Suppressor macrophage (primary cell): Measurements from ENCODE around the gene ACO2.
"Not testable (repeated sequence)": the region's sequence is repeated elsewhere in the genome, so short reads cannot be mapped to it uniquely, and the experiment has no call there.

Experiments
- DNase-seq, 4 experiments: peaks; one replicate each; pipeline ENCODE4 v3.0.0-alpha.2; 2020 to 2022

The ACO2 gene

GRCh38 chr22:41543854-41544670, 75.1 kb downstream of the ACO2 start, which contains the start of gene POLR3H:
Gene POLR3H, minus strand, starts transcription at chr22:41544470. Its CDS starts 369 bp downstream, at chr22:41544101.
- peak; percentile 99 to 100 (median 99) for DNase-seq

GRCh38 chr22:41544671-41545476, 76.0 kb downstream of the ACO2 start:
- peak in 1 of 4 experiments; percentile 11 for DNase-seq

DNA sequence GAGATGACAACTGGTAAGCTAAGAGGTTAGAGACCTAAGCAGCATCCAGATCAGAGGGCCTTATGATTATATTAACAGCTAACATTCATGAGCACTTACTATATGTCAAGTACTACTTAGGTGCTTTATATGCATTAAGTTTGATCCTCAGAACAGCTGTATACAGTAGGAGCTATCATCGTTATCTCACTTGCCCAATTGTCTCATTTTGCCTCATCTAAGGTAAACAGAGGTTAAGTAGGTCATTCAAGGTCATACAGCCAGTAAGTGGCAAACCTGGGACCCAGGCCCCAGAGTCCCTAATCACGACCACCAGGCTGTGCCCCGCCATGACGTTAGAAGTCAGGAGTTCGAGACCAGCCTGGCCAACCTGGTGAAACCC, 79.9 kb downstream of the ACO2 start:
- no peak for DNase-seq

GRCh38 chr22:41550952-41551491, 82.1 kb downstream of the ACO2 start:
- DNase-seq: no peak

DNA sequence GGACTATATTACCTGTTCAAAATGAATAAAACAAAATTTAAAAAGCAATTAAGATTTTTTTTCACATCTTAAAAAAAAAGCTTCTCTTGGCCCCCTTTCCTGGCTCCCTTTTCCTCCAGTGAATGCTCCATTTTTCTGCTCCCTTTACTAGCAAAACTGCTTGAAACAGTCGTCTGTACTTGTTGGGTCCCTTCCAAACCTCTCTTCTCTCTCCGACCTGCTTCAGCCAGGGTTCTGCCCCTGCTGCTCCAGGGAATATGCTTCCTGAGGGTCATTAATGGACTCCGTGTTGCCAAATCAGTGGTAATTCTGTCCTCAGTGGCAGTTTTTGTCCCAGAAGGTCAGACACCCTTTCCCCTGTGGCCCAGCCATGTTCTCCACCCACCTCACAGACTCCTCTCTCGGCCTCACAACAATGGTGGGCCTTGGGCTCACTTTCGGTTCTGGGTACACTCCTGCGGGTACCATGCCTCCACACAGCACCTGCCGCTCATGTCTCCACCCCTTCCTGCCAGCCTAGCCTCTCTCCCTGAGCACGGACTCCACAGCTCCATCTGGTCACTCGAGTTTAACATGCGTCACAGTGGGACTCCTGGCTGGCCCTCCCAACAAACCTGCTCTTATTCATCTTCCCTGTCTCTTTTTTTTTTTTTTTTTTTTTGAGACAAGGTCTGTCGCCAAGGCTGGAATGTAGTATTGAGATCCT, 83.1 kb downstream of the ACO2 start:
- DNase-seq: no peak

DNA sequence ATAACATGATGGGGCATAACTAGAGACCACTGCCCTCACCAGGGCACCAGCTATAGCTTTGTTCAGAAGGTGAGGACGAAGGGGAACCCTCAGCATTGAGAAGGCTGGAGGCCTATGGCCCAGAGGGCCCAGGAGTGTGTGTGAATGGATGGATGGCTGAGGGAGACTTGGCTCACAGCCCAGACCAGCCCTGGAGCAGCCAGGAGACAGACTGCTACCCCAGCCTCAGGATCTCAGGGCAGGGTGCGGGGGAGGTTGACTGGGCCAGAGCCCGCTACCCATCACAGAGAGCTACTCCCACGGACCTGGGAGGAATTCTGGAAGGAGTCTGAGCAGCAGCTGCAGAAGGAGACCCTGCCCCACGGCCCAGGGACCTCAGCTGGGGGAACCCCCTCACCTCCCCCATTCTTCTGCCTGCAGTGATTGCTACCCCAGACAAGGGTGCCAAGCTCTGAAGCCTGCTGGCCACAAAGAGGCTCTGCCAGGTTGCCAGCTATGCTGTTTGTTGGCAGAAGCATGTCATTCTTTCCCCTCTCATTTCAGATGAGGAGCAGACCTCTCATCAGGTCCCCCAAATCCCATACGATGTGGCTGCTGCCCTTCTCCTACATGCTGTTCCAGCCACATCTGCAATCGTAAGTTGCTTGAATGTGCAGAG, 86.5 kb downstream of the ACO2 start:
- DNase-seq: no peak

DNA sequence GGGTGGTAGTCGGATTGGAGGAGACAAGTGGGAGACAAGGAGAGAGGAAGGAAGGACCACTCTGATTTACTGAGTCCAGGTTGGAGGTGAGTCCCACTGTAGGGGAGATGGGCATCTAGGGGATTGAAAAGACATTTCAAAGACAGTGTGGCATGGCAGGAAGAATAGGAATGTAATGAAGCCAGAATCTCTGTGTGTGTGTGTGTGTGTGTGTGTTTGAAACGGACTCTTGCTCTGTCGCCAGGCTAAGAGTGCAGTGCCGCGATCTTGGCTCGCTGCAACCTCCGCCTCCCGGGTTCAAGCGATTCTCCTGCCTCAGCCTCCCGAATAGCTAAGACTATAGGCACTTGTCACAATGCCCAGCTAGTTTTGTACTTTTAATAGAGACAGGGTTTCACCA, 87.6 kb downstream of the ACO2 start:
- DNase-seq: no peak

DNA sequence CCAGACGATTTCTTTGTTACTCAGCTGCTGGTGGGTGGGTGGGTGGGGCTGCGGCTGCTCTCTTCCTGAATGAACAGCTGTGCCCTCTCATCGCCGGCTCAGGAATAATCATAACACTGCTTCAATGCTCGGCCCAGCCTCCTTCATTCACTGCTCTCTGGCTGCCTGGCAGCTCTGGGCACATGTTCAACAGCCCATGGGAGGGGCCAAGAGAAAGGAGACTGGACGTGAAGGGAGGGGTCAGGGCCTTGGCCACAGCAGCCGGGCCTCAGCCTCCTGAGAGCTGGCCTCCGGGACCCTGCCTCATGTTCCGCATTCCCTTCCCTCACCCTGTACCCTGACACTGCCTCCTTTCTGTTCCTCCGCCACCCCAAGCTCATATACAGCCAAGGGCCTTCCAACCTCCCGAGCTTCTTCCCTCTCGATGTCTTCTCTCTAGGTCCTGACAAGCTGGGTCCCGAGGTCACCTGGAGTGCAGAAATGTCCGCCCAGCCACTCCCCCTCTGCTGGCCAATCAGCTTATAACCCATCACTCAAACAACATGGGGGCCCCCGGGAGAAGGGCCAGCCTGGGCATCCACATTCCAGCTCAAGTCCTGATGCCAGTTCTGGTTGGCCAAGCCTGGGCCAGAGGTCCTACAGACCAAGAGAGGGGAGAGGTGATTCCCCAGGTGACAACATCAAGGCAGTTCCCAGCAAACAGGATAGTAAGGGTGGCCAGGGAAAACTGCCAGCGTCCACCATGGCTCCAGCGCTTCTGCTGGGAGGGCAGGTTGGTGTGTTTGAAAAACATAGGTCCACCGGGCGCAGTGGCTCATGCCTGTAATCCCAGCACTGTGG, 88.7 kb downstream of the ACO2 start:
- peak; percentile 8 to 25 (median 15) for DNase-seq

- DNase-seq: not testable (repeated sequence)
Observed at GRCh38 chr22:41558241-41558630, 89.3 kb downstream of the ACO2 start.

GRCh38 chr22:41560095-41560471, 91.2 kb downstream of the ACO2 start:
- DNase-seq: no peak

DNA sequence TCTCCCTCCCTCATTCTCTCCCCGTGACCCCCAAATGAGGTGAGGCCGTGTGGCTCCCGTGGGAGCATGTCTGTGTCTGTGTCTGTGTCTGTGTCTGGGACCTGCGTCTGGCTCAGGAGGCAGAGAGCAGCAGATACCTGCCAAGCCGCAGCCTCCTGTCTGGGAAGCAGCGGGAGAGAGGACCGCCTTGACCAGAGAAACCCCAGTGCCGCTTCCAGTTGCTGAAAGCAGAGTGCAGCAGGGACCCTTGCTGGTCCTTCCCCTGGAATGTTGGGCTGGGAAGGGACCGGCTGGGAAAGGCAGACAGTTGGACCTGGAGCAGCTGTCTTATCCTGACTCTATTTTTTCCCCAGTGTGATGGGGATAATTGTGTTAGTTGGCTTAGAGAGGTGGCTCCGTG, 92.4 kb downstream of the ACO2 start:
- no peak for DNase-seq

DNA sequence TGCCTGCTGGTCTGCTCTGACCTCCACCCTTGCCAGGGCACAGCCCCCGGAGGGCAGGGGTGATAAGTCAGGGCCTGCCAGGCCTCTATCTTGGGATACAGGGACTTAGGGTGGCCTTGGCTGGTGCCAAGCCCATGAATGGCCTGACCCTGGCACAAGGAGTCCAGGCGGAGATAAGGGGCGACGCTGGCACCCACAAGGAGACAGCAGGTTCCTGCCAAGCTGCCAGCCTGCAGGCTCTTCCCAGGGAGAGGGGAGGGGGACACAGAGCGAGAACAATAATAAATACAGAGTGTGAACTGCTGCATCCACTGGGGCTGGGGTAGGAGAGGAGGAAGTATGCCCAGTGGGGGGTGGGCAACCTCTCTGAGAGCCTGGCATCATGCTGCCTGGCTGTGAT, 92.9 kb downstream of the ACO2 start:
- no peak for DNase-seq

- DNase-seq: no peak
Observed at GRCh38 chr22:41562461-41562860, 93.5 kb downstream of the ACO2 start.

DNA sequence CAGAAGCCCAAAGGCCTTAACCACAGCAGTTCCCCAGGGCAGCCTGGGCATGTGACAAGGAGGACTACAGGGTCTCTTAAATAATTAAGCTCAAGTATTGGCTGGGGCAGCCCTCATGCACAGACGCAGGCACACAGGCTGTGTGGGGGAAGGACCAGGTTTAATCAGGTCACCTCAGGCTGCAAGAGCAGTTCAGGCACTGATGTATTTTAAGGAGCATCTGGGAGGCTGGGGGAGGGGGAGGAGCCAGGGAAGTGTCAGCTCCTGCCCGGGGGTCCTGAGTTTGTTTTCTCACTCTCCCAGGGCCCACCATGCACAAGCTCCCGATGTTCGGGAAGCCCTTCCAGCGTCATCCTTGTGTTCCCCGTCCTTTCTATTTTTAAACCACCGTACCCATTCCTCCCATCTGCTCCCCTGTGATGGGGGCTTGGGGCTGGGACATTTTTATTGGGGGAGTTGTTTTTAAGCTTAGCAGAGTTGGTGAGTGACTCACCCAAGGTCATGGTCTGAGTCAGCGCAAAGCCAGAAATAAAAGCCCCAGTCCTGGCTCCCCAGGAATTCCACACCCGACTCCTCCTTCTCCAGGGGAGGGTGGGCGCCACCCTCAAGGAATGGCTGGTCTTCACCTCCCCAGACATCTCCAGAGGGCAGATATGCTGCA, 94.3 kb downstream of the ACO2 start:
- DNase-seq: no peak

GRCh38 chr22:41564563-41564962, 95.6 kb downstream of the ACO2 start:
- DNase-seq: no peak

GRCh38 chr22:41565403-41566054, 96.6 kb downstream of the ACO2 start:
- DNase-seq: peak in 1 of 4 experiments; percentile 14

GRCh38 chr22:41567512-41567768, 98.5 kb downstream of the ACO2 start:
- no peak for DNase-seq

GRCh38 chr22:41568811-41569210, 99.9 kb downstream of the ACO2 start:
- DNase-seq: no peak

GRCh38 chr22:41570221-41570620, 101.3 kb downstream of the ACO2 start:
- no peak for DNase-seq

DNA sequence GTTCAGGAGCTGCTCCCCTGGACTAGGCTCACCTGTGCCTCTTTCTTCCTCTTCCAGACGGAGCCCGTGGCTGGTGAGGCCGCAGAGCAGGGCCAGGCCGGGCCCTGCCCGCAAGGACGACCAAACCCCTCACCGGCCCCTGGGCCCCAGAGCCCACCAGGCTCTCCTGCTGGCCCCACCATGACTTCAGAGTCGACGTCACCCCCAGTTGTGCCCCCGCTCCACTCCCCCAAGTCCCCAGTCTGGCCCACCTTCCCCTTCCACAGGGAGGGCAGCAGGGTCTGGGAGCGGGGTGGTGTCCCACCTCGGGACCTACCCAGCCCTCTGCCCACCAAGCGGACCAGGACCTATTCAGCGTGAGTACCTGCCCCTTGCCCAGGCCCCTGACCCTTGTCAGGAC, 102.9 kb downstream of the ACO2 start:
- DNase-seq: no peak

- not testable (repeated sequence) for DNase-seq
Observed at GRCh38 chr22:41572305-41572704, 103.4 kb downstream of the ACO2 start.
